Upper lobe of left lung (tissue), 6 donors: ENCODE measurements around the gene MCU. TPM values are rescaled to one million over a fixed set of nuclear protein-coding genes. Genes with fewer than 3 reads are reported as not detected.
"Not testable (repeated sequence)": the region's sequence is repeated elsewhere in the genome, so short reads cannot be mapped to it uniquely, and the experiment has no call there.

ENCODE experiments used
- ATAC-seq, 2 donors: fragments of 200-7000 bp; cut with Tn5 transposase; one replicate each; pipeline ENCODE4 v1.9.1; 2022; ENCODE audit warnings: mild to moderate bottlenecking in 2 of 2, moderate library complexity in 2 of 2; ENCODE audit not compliant: low FRiP score in 2 of 2
- DNase-seq, 2 donors: peaks; one replicate each; pipeline ENCODE4 v3.0.0-alpha.2; 2019 to 2020
- H3K27ac ChIP-seq, 4 donors: fragments of 200-600 bp; sonication (generic); one replicate each; pipeline ENCODE4 v1.5.1; 2016 to 2019
- H3K27me3 ChIP-seq, 4 donors: fragments of 200-600 bp; sonication (generic); one replicate each; pipeline ENCODE4 v1.5.1; 2017 to 2019
- H3K36me3 ChIP-seq, 4 donors: fragments of 200-600 bp; sonication (generic); one replicate each; pipeline ENCODE4 v1.5.1; 2016 to 2019
- H3K4me1 ChIP-seq, 4 donors: fragments of 200-600 bp; sonication (generic); one replicate each; pipeline ENCODE4 v1.5.1; 2018 to 2019
- H3K4me3 ChIP-seq, 4 donors: fragments of 200-600 bp; sonication (generic); one replicate each; pipeline ENCODE4 v1.5.1; 2017 to 2019; ENCODE audit warnings: mild to moderate bottlenecking in 2 of 4, moderate library complexity in 1 of 4
- H3K9me3 ChIP-seq, 4 donors: fragments of 200-600 bp; sonication (generic); one replicate each; pipeline ENCODE4 v1.5.1; 2018 to 2019
- CTCF ChIP-seq, 6 experiments: fragments of 450-650 bp in 4 of 6; fragments of 200-600 bp in 2 of 6; sonication (generic) in 2 of 6; IDR thresholded peaks; one replicate each; pipeline ENCODE4 v1.5.1; 2016 to 2019; ENCODE audit warnings: antibody characterized with exemption in 6 of 6
- EP300 ChIP-seq, 4 donors: sonication (generic); formaldehyde crosslinking; IDR thresholded peaks; one replicate each; pipeline ENCODE4 v1.5.1; 2017; ENCODE audit warnings: antibody characterized with exemption in 4 of 4, control low read depth in 2 of 4
- POLR2A ChIP-seq, 4 donors: fragments of 450-650 bp; IDR thresholded peaks; one replicate each; pipeline ENCODE4 v1.5.1; 2016 to 2017; ENCODE audit warnings: antibody characterized with exemption in 4 of 4, mild to moderate bottlenecking in 2 of 4
- POLR2AphosphoS5 ChIP-seq, 2 donors: sonication (generic); formaldehyde crosslinking; IDR thresholded peaks; one replicate each; pipeline ENCODE4 v1.5.1; 2017; ENCODE audit warnings: antibody characterized with exemption in 2 of 2
- whole genome bisulfite sequencing, 2 donors: methylation state at CpG; one replicate each; pipeline ENCODE4 v1.1.5; 2017 to 2018; 5-methylcytosine and 5-hydroxymethylcytosine counted together
- total RNA-seq, 6 donors: library from RNA; depleted of rRNA in 4 of 6; stranded (reverse); fragments of >200 nt in 4 of 6; gene quantifications; one replicate each; pipeline versions ENCODE4 v1.1.0 to v1.2.1, GENCODE V29; 2016 to 2021
- donor health status: DM: no; HTN: no; CAD: no; lungs with moderate emphysema.
- donor health status: DM: no; HTN: yes; CAD: no; lungs with severe emphysema.

MCU gene
- total RNA-seq, 6 donors from 2014 or later = 28.2 to 50.5 (median 32.1) TPM

GRCh38 chr10:72895236-72895850, 203.4 kb downstream of the MCU start:
- TF ChIP-seq POLR2A (IDR thresholded peaks at IDR 0.05) = no peak
- TF ChIP-seq CTCF (IDR thresholded peaks at IDR 0.05) = no peak
- TF ChIP-seq EP300 (IDR thresholded peaks at IDR 0.05) = no peak
- no peak for TF ChIP-seq POLR2AphosphoS5 (IDR thresholded peaks at IDR 0.05)
- no peaks in the 10 kb centered on the region for H3K27me3 ChIP-seq
- H3K27ac ChIP-seq = no peak overlapping the region
- WGBS, 2 donors = 72 to 73% methylated on average over 11 of the region's 11 CpGs
- DNase-seq (no peak), ATAC-seq (no peak)
- no peak overlapping the region for H3K4me3 ChIP-seq
- H3K4me1 ChIP-seq = no peaks in the 10 kb centered on the region
- no peaks in the 10 kb centered on the region for H3K9me3 ChIP-seq
- no peaks in the 10 kb centered on the region for H3K36me3 ChIP-seq

- TF ChIP-seq CTCF (IDR thresholded peaks at IDR 0.05) = no peak
- TF ChIP-seq POLR2A (IDR thresholded peaks at IDR 0.05) = no peak
- TF ChIP-seq EP300 (IDR thresholded peaks at IDR 0.05) = no peak
- TF ChIP-seq POLR2AphosphoS5 (IDR thresholded peaks at IDR 0.05) = no peak
- Histone ChIP-seq H3K27me3 (no peaks in the 10 kb centered on the region), H3K4me1 (no peaks in the 10 kb centered on the region), H3K9me3 (no peaks in the 10 kb centered on the region), H3K4me3 (no peak overlapping the region), H3K27ac (no peak overlapping the region), H3K36me3 (no peaks in the 10 kb centered on the region)
- DNase-seq (no peak), ATAC-seq (no peak)
- WGBS, 2 donors = 89 to 96% methylated on average over 7 to 10 of the region's 10 CpGs
Observed at GRCh38 chr10:72898616-72899015, 206.7 kb downstream of the MCU start.

- ATAC-seq (no peak), DNase-seq (no peak)
- Histone ChIP-seq H3K9me3 (no peaks in the 10 kb centered on the region), H3K27ac (no peak overlapping the region), H3K4me3 (no peak overlapping the region), H3K27me3 (no peaks in the 10 kb centered on the region), H3K36me3 (no peaks in the 10 kb centered on the region), H3K4me1 (no peaks in the 10 kb centered on the region)
- TF ChIP-seq POLR2A (IDR thresholded peaks at IDR 0.05) = no peak
- TF ChIP-seq EP300 (IDR thresholded peaks at IDR 0.05) = no peak
- TF ChIP-seq POLR2AphosphoS5 (IDR thresholded peaks at IDR 0.05) = no peak
- TF ChIP-seq CTCF (IDR thresholded peaks at IDR 0.05) = no peak
- 94 to 96% methylated on average over 1 of the region's 1 CpG for WGBS, 2 donors
Observed at GRCh38 chr10:72899545-72899944, 207.6 kb downstream of the MCU start.

GRCh38 chr10:72903941-72904446, 212.1 kb downstream of the MCU start:
- H3K9me3 ChIP-seq, DNase-seq, H3K4me1 ChIP-seq, H3K4me3 ChIP-seq, ATAC-seq, H3K36me3 ChIP-seq, H3K27me3 ChIP-seq, H3K27ac ChIP-seq: not testable (repeated sequence)
- WGBS, 2 donors = 92 to 94% methylated on average over 15 of the region's 15 CpGs

GRCh38 chr10:72904806-72905205, 212.9 kb downstream of the MCU start:
- Histone ChIP-seq H3K27me3 (no peaks in the 10 kb centered on the region), H3K36me3 (no peaks in the 10 kb centered on the region), H3K4me1 (no peaks in the 10 kb centered on the region), H3K4me3 (no peak overlapping the region), H3K9me3 (no peaks in the 10 kb centered on the region), H3K27ac (no peak overlapping the region)
- no peak for DNase-seq
- TF ChIP-seq POLR2A (IDR thresholded peaks at IDR 0.05) (no peak), POLR2AphosphoS5 (IDR thresholded peaks at IDR 0.05) (no peak), CTCF (IDR thresholded peaks at IDR 0.05) (no peak), EP300 (IDR thresholded peaks at IDR 0.05) (no peak)
- no peak for ATAC-seq
- 81 to 82% methylated on average over 3 of the region's 3 CpGs for WGBS, 2 donors
